ENCODE measurements around the gene MTR. TPM values are rescaled to one million over a fixed set of nuclear protein-coding genes. Genes with fewer than 3 reads are reported as not detected.

Gene MTR
- total RNA-seq, 6 experiments from 2014 or later = 34.0 to 39.2 (median 36.0) TPM

- DNase-seq = no peak
- TF ChIP-seq, protein P1, sequence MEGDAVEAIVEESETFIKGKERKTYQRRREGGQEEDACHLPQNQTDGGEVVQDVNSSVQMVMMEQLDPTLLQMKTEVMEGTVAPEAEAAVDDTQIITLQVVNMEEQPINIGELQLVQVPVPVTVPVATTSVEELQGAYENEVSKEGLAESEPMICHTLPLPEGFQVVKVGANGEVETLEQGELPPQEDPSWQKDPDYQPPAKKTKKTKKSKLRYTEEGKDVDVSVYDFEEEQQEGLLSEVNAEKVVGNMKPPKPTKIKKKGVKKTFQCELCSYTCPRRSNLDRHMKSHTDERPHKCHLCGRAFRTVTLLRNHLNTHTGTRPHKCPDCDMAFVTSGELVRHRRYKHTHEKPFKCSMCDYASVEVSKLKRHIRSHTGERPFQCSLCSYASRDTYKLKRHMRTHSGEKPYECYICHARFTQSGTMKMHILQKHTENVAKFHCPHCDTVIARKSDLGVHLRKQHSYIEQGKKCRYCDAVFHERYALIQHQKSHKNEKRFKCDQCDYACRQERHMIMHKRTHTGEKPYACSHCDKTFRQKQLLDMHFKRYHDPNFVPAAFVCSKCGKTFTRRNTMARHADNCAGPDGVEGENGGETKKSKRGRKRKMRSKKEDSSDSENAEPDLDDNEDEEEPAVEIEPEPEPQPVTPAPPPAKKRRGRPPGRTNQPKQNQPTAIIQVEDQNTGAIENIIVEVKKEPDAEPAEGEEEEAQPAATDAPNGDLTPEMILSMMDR (IDR thresholded peaks at IDR 0.05) = no peak
- Mint-ChIP-seq H3K9me3 (no peaks in the 10 kb centered on the region), H3K4me1 (ENCODE audit: low read depth) (no peaks in the 10 kb centered on the region), H3K36me3 (ENCODE audit: low read depth) (peaks cover 19% of the 10 kb centered on the region), H3K27ac (no peak overlapping the region), H3K27me3 (ENCODE audit: insufficient read depth) (peaks cover 2% of the 10 kb centered on the region; the same call in 1 of the 2 replicates), H3K4me3 (no peak overlapping the region)
These were observed 34.0 kb downstream of the MTR start for GRCh38 chr1:236829085-236829484.

GRCh38 chr1:236830116-236830515, 35.0 kb downstream of the MTR start:
- TF ChIP-seq, protein P1 (IDR thresholded peaks at IDR 0.05) = no peak
- Mint-ChIP-seq H3K9me3 (no peaks in the 10 kb centered on the region), H3K27ac (no peak overlapping the region), H3K4me3 (no peak overlapping the region), H3K36me3 (ENCODE audit: low read depth) (peaks cover 21% of the 10 kb centered on the region), H3K27me3 (ENCODE audit: insufficient read depth) (peaks cover 2% of the 10 kb centered on the region; the same call in 1 of the 2 replicates), H3K4me1 (ENCODE audit: low read depth) (no peaks in the 10 kb centered on the region)
- DNase-seq = no peak

- no peak overlapping the region for H3K4me3 Mint-ChIP-seq
- H3K27ac Mint-ChIP-seq = no peak overlapping the region
- H3K9me3 Mint-ChIP-seq = no peaks in the 10 kb centered on the region
- peaks cover 2% of the 10 kb centered on the region; the same call in 1 of the 2 replicates for H3K27me3 Mint-ChIP-seq (ENCODE audit: insufficient read depth)
- TF ChIP-seq, protein P1 (IDR thresholded peaks at IDR 0.05) = no peak
- DNase-seq = no peak
- H3K4me1 Mint-ChIP-seq (ENCODE audit: low read depth) = no peaks in the 10 kb centered on the region
- peaks cover 25% of the 10 kb centered on the region for H3K36me3 Mint-ChIP-seq (ENCODE audit: low read depth)
These were observed 35.5 kb downstream of the MTR start for GRCh38 chr1:236830560-236830959.

GRCh38 chr1:236833575-236833974, 38.5 kb downstream of the MTR start:
- Mint-ChIP-seq H3K27ac (no peak overlapping the region), H3K4me3 (no peak overlapping the region), H3K9me3 (no peaks in the 10 kb centered on the region), H3K36me3 (ENCODE audit: low read depth) (peaks cover 38% of the 10 kb centered on the region), H3K27me3 (ENCODE audit: insufficient read depth) (peaks cover 2% of the 10 kb centered on the region; the same call in 1 of the 2 replicates), H3K4me1 (ENCODE audit: low read depth) (no peaks in the 10 kb centered on the region)
- TF ChIP-seq, protein P1 (IDR thresholded peaks at IDR 0.05) = no peak
- DNase-seq = no peak

- Mint-ChIP-seq H3K4me3 (no peak overlapping the region), H3K36me3 (ENCODE audit: low read depth) (peaks cover 38% of the 10 kb centered on the region), H3K9me3 (no peaks in the 10 kb centered on the region), H3K27ac (no peak overlapping the region), H3K27me3 (ENCODE audit: insufficient read depth) (peaks cover 2% of the 10 kb centered on the region; the same call in 1 of the 2 replicates), H3K4me1 (ENCODE audit: low read depth) (no peaks in the 10 kb centered on the region)
- TF ChIP-seq, protein P1 (IDR thresholded peaks at IDR 0.05) = no peak
- no peak for DNase-seq
These were observed 39.8 kb downstream of the MTR start for GRCh38 chr1:236834876-236835275.

GRCh38 chr1:236835491-236835890, 40.4 kb downstream of the MTR start:
- Mint-ChIP-seq H3K27me3 (ENCODE audit: insufficient read depth) (peaks cover 1% of the 10 kb centered on the region; the same call in 1 of the 2 replicates), H3K4me3 (no peak overlapping the region), H3K9me3 (no peaks in the 10 kb centered on the region), H3K4me1 (ENCODE audit: low read depth) (no peaks in the 10 kb centered on the region), H3K27ac (no peak overlapping the region), H3K36me3 (ENCODE audit: low read depth) (peaks cover 38% of the 10 kb centered on the region)
- no peak for DNase-seq
- TF ChIP-seq, protein P1 (IDR thresholded peaks at IDR 0.05) = no peak
